ENCODE results near the gene SLC25A2.
A peak's percentile ranks its signal among the peaks of the same experiment; 100 is the strongest.
"Not testable (repeated sequence)": the region's sequence is repeated elsewhere in the genome, so short reads cannot be mapped to it uniquely, and the experiment has no call there.

The SLC25A2 gene

GRCh38 chr5:141303756-141304155 is at the start of gene SLC25A2:
Gene SLC25A2 (minus strand): TSS chr5:141304049. CDS start chr5:141303865, 184 bp downstream.
- no peak for DNase-seq (ENCODE audit: low read depth, low spot score)

GRCh38 chr5:141351591-141351990 is 47.7 kb upstream of the SLC25A2 start:
- DNase-seq (ENCODE audit: low read depth, low spot score): no peak

- no peak for DNase-seq (ENCODE audit: low read depth, low spot score)
Observed at GRCh38 chr5:141349917-141350619, 46.2 kb upstream of the SLC25A2 start, which contains the start of gene PCDHGB1. Gene PCDHGB1 (plus strand): TSS chr5:141350099. CDS start chr5:141350261, 162 bp downstream.

- DNase-seq (ENCODE audit: low read depth, low spot score): not testable (repeated sequence)
Observed at GRCh38 chr5:141346017-141346416, 42.2 kb upstream of the SLC25A2 start.

GRCh38 chr5:141345327-141345726 is 41.5 kb upstream of the SLC25A2 start:
- DNase-seq (ENCODE audit: low read depth, low spot score): no peak

- no peak for DNase-seq (ENCODE audit: low read depth, low spot score)
Observed at GRCh38 chr5:141343953-141344463, 40.2 kb upstream of the SLC25A2 start.

- no peak for DNase-seq (ENCODE audit: low read depth, low spot score)
Observed at GRCh38 chr5:141343242-141343952, 39.5 kb upstream of the SLC25A2 start, which contains the start of gene PCDHGA3. Gene PCDHGA3 (plus strand): TSS chr5:141343829. CDS start chr5:141344034, 205 bp downstream.

- no peak for DNase-seq (ENCODE audit: low read depth, low spot score)
Observed at GRCh38 chr5:141342773-141343172, 38.9 kb upstream of the SLC25A2 start.

- not testable (repeated sequence) for DNase-seq (ENCODE audit: low read depth, low spot score)
Observed at GRCh38 chr5:141340781-141341354, 37.0 kb upstream of the SLC25A2 start.

GRCh38 chr5:141338538-141339306 is 34.9 kb upstream of the SLC25A2 start, which contains the start of gene PCDHGA2:
Gene PCDHGA2 (plus strand): TSS chr5:141338760.
- no peak for DNase-seq (ENCODE audit: low read depth, low spot score)

- not testable (repeated sequence) for DNase-seq (ENCODE audit: low read depth, low spot score)
Observed at GRCh38 chr5:141332571-141332970, 28.7 kb upstream of the SLC25A2 start.

- DNase-seq (ENCODE audit: low read depth, low spot score): no peak
Observed at GRCh38 chr5:141330299-141331080, 26.6 kb upstream of the SLC25A2 start, which contains the start of gene PCDHGA1. Gene PCDHGA1 (plus strand): TSS chr5:141330514.

- no peak for DNase-seq (ENCODE audit: low read depth, low spot score)
Observed at GRCh38 chr5:141328231-141328630, 24.4 kb upstream of the SLC25A2 start.

- DNase-seq (ENCODE audit: low read depth, low spot score): no peak
Observed at GRCh38 chr5:141326088-141326854, 22.4 kb upstream of the SLC25A2 start.

GRCh38 chr5:141322261-141322660 is 18.4 kb upstream of the SLC25A2 start:
- no peak for DNase-seq (ENCODE audit: low read depth, low spot score)

- DNase-seq (ENCODE audit: low read depth, low spot score): peak; percentile 91
Observed at GRCh38 chr5:141320225-141321169, 16.6 kb upstream of the SLC25A2 start, which contains the start of gene TAF7. Gene TAF7 (minus strand): TSS chr5:141320784. CDS start chr5:141320044, 740 bp downstream.

- DNase-seq (ENCODE audit: low read depth, low spot score): no peak
Observed at GRCh38 chr5:141319699-141320098, 15.8 kb upstream of the SLC25A2 start.

- DNase-seq (ENCODE audit: low read depth, low spot score): no peak
Observed at GRCh38 chr5:141319202-141319601, 15.4 kb upstream of the SLC25A2 start.
